NCI-H526 treated with DMSO at 0.1 percent for 48 hours (cell line): ENCODE data around the gene BTD.

Experiments used
- DNase-seq: peaks from one replicate; lab custom pipeline; 2025; lab: John Stamatoyannopoulos, UW

BTD gene

GRCh38 chr3:15636028-15636709, 34.6 kb downstream of the BTD start:
- no peak for DNase-seq

- DNase-seq: no peak
Measured at GRCh38 chr3:15637131-15637951, 35.8 kb downstream of the BTD start.

GRCh38 chr3:15638193-15638890, 36.8 kb downstream of the BTD start:
- DNase-seq: no peak

- no peak for DNase-seq
Measured at GRCh38 chr3:15638891-15639262, 37.3 kb downstream of the BTD start.

GRCh38 chr3:15645246-15645645, 43.7 kb downstream of the BTD start:
- no peak for DNase-seq

GRCh38 chr3:15645740-15646501, 44.4 kb downstream of the BTD start:
- DNase-seq: no peak

GRCh38 chr3:15646851-15647511, 45.4 kb downstream of the BTD start:
- no peak for DNase-seq

- no peak for DNase-seq
Measured at GRCh38 chr3:15647611-15648167, 46.1 kb downstream of the BTD start.

GRCh38 chr3:15649341-15649740, 47.8 kb downstream of the BTD start:
- no peak for DNase-seq

- peak; percentile 92 for DNase-seq
Measured at GRCh38 chr3:15649858-15650257, 48.3 kb downstream of the BTD start.

- DNase-seq: no peak
Measured at GRCh38 chr3:15651396-15651795, 49.9 kb downstream of the BTD start.

- no peak for DNase-seq
Measured at GRCh38 chr3:15653321-15653720, 51.8 kb downstream of the BTD start.

GRCh38 chr3:15654127-15654526, 52.6 kb downstream of the BTD start:
- DNase-seq: no peak

- no peak for DNase-seq
Measured at GRCh38 chr3:15654891-15655290, 53.3 kb downstream of the BTD start.

- no peak for DNase-seq
Measured at GRCh38 chr3:15656342-15656741, 54.8 kb downstream of the BTD start.

GRCh38 chr3:15657016-15657415, 55.5 kb downstream of the BTD start:
- no peak for DNase-seq

GRCh38 chr3:15659254-15659975, 57.9 kb downstream of the BTD start:
- DNase-seq: no peak

GRCh38 chr3:15660055-15660935, 58.8 kb downstream of the BTD start:
- no peak for DNase-seq

- DNase-seq: no peak
Measured at GRCh38 chr3:15664144-15664543, 62.6 kb downstream of the BTD start.
